Measurements from ENCODE around the gene TMEM238. TPM values are rescaled to one million over a fixed set of nuclear protein-coding genes. Genes with fewer than 3 reads are reported as not detected.
"Not testable (repeated sequence)": the region's sequence is repeated elsewhere in the genome, so short reads cannot be mapped to it uniquely, and the experiment has no call there.

TMEM238 gene
- total and polyA plus RNA-seq, 10 of the 15 experiments (the other 5 are each of a cell fraction or from before 2014, with no cell fraction given), result 0.05 to 16.9 (median 0.58) TPM; not detected in 1

GRCh38 chr19:55407550-55407799 lies 23.4 kb upstream of the TMEM238 start, which contains the start of gene UBE2S:
Gene UBE2S, minus strand, starts transcription at chr19:55407788. Its CDS starts 199 bp downstream, at chr19:55407589.
- H2AFZ ChIP-seq (ENCODE audit: control insufficient read depth, low read depth, low read length), result peak within 1 kb of the TSS; percentile 96
- FAIRE-seq; CTCF ChIA-PET; intact Hi-C loops (cut with micrococcal nuclease; ENCODE audit: unreplicated experiment); BruUV-seq (replicated peaks); H3K27me3 ChIP-seq (replicated peaks in 1 of 2; ENCODE audit: control insufficient read depth in 2 of 2, insufficient read depth in 2 of 2, low read length in 1 of 2); H4K20me1 ChIP-seq (ENCODE audit: control insufficient read depth, insufficient read depth); DNase-seq (ENCODE audit: low read depth, low spot score); in situ Hi-C loops (cut with MboI); H3K9me3 ChIP-seq (replicated peaks; ENCODE audit: control insufficient read depth, insufficient read depth, low read length): not testable (repeated sequence)
- peaks cover 20% of the 10 kb centered on the region for H3K4me1 ChIP-seq (ENCODE audit: control insufficient read depth, insufficient read depth, low read length)
- H3K27ac ChIP-seq (ENCODE audit: control insufficient read depth, insufficient read depth), result peak within 1 kb of the TSS; percentile 98
- SMC1A ChIA-PET (ENCODE audit: uncharacterized antibody, unreplicated experiment), result interaction anchor here (1.7 kb wide), 1 partner anchor 69 kb away, joined by 5 read pairs; no protein-coding TSS in a partner anchor
- peak within 1 kb of the TSS; percentile 93 for H3K4me3 ChIP-seq
- peak within 1 kb of the TSS; percentile 99 for H3K4me2 ChIP-seq (ENCODE audit: control insufficient read depth, insufficient read depth)
- ATAC-seq, result peak; percentile 86
- 4% methylated on average over 32 of the region's 36 CpGs for WGBS (ENCODE audit: insufficient coverage, insufficient replicate concordance, low lambda C conversion rate, missing lambda C conversion rate)
- H3K36me3 ChIP-seq (ENCODE audit: control insufficient read depth in 2 of 2, insufficient read depth in 2 of 2, low read length in 1 of 2), result peaks cover 6 to 13% of the 10 kb centered on the region in 2 experiments; a peak in 3 of 4 replicates
- H3K79me2 ChIP-seq (ENCODE audit: control insufficient read depth, insufficient read depth, low read length), result peaks cover 41% of the 10 kb centered on the region
- peak within 1 kb of the TSS; percentile 93 for H3K9ac ChIP-seq (ENCODE audit: control insufficient read depth, insufficient read depth, low read length)
- POLR2A ChIA-PET, result interaction anchor here (1.0 to 3.2 kb wide), 11 partner anchors 20 to 345 kb away, joined by 3 to 21 read pairs (median 4); partner anchors contain the start of genes HSPBP1, ISOC2, KMT5C and RDH13
- RAD21 ChIA-PET (ENCODE audit: unreplicated experiment), result interaction anchor here (0.6 to 2.3 kb wide), 6 partner anchors 21 to 1219 kb away, joined by 3 to 14 read pairs (median 5); partner anchors contain the start of genes HSPBP1 and TMEM238
- TF ChIP-seq ZSCAN29 (IDR thresholded peaks at IDR 0.05) (peak; percentile 84), PML (IDR thresholded peaks at IDR 0.05; ENCODE audit: low read length) (peak; percentile 90), SMAD5 (IDR thresholded peaks at IDR 0.05; ENCODE audit: low read depth) (peak; percentile 97), TBL1XR1 (IDR thresholded peaks at IDR 0.05; ENCODE audit: low read depth, low read length) (peak; percentile 24; the same call in 1 of the 2 replicates), TCF12 (IDR thresholded peaks at IDR 0.05; ENCODE audit: low read depth, low read length) (peak; percentile 56; the same call in 1 of the 2 replicates), ZNF207 (IDR thresholded peaks at IDR 0.05; ENCODE audit: borderline replicate concordance) (0 out of 2 replicates have a peak, but pooled peaks have one; percentile 69), ZNF592 (IDR thresholded peaks at IDR 0.05) (peak; percentile 64; the same call in 1 of the 2 replicates), YY1 (IDR thresholded peaks at IDR 0.05; ENCODE audit: low read depth, low read length) (peak; percentile 57), POLR2A (IDR thresholded peaks at IDR 0.05; ENCODE audit: low read depth, low read length) (peak; percentile 97), RB1 (IDR thresholded peaks at IDR 0.05; ENCODE audit: borderline replicate concordance) (peak; percentile 73; the same call in 1 of the 2 replicates), SIN3A (IDR thresholded peaks at IDR 0.05; ENCODE audit: low read depth, low read length) (peak; percentile 83), HDAC6 (IDR thresholded peaks at IDR 0.05; ENCODE audit: unreplicated experiment) (peak; percentile 97), ZNF24 (IDR thresholded peaks at IDR 0.05) (peak; percentile 61; the same call in 1 of the 2 replicates), NR2F1 (conservative IDR thresholded peaks at IDR 0.05) (peak; percentile 46), ZNF217 (IDR thresholded peaks at IDR 0.05) (peak; percentile 65; the same call in 1 of the 2 replicates), SMARCA5 (IDR thresholded peaks at IDR 0.05) (peak; percentile 86), STAT1 (conservative IDR thresholded peaks at IDR 0.05) (peak; percentile 87; the same call in 1 of the 2 replicates), DPF2 (IDR thresholded peaks at IDR 0.05) (peak; percentile 72), KLF5 (IDR thresholded peaks at IDR 0.05; ENCODE audit: partially characterized antibody) (peak; percentile 84), BACH1 (IDR thresholded peaks at IDR 0.05; ENCODE audit: borderline replicate concordance) (peak; percentile 97), GATAD2B (conservative IDR thresholded peaks at IDR 0.05; ENCODE audit: low read depth) (peak; percentile 96)
- TF ChIP-seq, protein P1, sequence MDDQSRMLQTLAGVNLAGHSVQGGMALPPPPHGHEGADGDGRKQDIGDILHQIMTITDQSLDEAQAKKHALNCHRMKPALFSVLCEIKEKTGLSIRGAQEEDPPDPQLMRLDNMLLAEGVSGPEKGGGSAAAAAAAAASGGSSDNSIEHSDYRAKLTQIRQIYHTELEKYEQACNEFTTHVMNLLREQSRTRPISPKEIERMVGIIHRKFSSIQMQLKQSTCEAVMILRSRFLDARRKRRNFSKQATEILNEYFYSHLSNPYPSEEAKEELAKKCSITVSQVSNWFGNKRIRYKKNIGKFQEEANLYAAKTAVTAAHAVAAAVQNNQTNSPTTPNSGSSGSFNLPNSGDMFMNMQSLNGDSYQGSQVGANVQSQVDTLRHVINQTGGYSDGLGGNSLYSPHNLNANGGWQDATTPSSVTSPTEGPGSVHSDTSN (IDR thresholded peaks at IDR 0.05; ENCODE audit: insufficient replicate concordance, low read depth, low read length), result peak; percentile 14
